IPS DF 4.7 (cell line): ENCODE measurements around the gene GPX3.

Experiments used
- DNase-seq: peaks from one replicate; pipeline ENCODE4 v3.0.0-alpha.2; 2013; ENCODE audit warnings: low spot score; ENCODE audit errors: extremely low read depth

GPX3 gene

GRCh38 chr5:151033217-151033934 is 13.0 kb downstream of the GPX3 start:
- no peak for DNase-seq

GRCh38 chr5:151034422-151035379 is 14.3 kb downstream of the GPX3 start:
- DNase-seq = no peak

GRCh38 chr5:151036556-151036955 is 16.2 kb downstream of the GPX3 start:
- no peak for DNase-seq

DNA sequence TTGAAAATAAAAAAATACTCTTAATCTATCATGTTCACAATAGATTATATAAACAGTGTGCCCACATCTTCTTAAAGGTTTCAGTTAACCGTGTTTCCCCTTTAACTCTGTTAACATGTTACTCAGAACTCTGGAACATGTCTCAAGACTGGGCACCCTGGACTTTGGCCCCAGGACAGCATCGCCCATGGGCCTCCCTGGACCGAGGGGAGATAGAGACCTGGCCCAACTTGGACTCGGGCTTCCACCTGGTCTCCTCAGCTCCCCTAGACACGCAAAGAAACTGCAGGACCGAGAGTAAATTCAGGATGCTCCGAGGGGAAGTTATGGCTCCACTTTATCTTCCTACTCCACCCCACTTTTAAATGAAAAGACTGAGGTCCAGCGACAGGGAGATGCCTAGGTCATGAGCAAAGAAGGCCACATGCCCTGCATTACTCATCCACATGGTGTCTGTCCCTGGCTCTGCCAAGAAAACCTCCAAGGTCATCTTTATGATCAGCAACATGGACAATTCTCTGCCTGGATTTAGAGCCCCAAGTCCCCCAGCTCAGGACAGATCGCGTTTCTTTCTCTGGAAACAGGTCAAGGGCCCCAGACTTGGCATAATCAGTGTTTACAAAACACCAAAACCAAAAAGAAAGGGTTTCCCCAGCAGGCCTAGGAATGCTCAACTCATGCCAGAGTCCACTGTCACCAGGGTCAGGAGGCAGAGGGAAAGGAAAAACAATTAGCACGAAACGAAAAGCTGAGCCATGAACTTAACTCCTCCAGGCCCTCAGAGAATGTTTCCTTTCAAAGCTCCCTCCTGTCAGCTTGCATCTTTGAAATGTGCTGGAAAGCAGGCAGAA is 17.4 kb downstream of the GPX3 start:
- DNase-seq = no peak

DNA sequence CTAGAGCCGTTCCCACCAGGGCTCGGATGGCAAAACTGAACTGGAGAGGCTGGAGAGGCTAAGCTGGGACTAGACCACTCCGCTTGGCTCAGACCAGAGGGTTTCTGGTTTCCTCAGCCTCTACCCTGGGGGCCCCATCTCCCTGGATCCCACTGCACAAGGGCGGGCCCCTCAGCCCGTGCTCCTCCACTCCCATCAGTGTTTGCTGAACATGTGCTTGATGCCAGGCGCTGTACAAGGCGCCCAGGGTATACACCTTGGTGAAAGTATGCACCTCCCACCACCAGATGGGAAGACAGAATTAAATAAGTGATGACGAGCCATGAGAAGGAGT is 18.0 kb downstream of the GPX3 start:
- no peak for DNase-seq

- DNase-seq = no peak
Measured at GRCh38 chr5:151038801-151039238, 18.4 kb downstream of the GPX3 start.

GRCh38 chr5:151039665-151040064 is 19.3 kb downstream of the GPX3 start:
- no peak for DNase-seq

DNA sequence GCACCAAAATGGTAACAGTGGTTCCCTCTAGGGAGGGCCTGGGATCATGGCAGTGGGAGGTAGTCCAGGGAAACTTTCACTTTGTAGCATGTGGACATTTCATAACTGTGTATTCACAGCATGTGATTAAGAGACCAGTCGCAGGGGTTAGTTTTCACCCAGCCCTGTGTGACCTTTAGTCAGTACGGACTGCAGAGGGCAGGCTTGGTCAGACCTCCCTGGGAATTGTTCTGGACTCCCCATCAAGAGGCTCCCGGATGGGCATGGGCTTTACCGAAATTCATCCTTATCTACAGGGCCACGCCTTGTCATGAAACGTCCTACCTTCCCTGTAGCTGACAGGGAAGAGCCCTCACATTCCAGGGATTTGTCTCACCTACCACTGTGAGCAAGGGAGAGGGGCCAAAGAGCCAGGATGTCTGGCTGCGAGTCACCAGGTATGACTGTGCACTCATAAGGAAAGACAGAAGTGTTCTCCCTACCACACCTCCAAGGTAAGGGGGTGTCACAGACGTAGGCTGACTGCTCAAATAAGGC is 19.9 kb downstream of the GPX3 start:
- DNase-seq = no peak

DNA sequence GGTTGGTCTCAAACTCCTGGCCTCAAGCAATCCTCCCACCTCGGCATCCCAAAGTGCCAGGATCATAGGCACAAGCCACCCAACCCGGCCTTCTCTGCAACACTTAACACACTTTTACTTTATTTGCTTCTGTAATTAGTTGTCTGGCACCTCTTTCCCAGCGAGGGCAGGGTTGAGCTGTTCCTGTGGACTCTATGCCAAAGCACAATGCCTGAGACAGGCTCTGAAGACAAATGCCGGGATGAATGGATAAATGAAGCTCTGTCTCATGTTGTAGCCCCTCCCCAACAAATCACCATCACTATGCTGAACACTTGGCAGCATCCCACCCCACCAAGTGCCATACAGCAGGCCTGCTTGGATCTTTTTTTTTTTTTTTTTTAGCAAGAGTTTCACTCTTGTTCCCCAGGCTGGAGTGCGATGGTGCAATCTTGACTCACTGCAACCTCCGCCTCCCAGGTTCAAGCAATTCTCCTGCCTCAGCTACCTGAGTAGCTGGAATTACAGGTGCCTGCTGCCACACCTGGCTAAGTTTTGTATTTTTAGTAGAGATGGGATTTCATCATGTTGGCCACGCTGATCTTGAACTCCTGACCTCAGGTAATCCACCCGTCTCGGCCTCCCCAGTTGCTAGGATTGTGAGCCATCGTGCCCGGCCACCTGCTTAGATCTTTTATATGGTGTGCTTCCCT is 21.3 kb downstream of the GPX3 start:
- no peak for DNase-seq

DNA sequence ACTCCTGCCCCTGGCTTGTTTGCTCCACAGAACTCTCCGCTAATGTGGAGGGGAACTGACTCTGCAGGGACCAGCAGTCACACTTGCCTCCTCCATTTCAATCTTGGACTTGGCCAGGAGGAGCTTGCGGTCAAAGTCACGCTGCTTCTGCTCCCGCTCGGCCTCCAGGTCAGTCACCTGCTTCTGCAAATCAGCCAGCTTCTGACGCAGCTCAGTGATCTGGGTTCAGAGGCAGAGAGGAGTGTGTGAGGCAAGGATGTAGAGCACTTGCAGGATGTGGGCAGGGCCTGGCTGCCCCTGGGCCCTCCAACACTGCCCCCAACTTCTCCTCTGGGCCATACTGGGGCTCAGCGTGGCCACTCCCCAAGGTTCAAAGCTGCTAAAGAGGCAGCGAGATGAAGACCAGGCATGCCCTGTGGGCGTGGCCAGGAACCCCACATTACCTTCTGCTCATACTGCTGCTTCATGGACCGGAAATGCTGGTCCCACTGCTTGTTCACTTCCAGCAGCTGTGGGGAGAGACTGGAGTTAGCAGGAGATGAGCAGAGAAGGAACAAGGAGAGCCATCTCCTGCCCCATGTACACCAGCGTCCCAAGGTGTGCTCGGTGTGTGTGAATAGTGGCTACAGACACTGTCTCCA is 22.2 kb downstream of the GPX3 start:
- no peak for DNase-seq

DNA sequence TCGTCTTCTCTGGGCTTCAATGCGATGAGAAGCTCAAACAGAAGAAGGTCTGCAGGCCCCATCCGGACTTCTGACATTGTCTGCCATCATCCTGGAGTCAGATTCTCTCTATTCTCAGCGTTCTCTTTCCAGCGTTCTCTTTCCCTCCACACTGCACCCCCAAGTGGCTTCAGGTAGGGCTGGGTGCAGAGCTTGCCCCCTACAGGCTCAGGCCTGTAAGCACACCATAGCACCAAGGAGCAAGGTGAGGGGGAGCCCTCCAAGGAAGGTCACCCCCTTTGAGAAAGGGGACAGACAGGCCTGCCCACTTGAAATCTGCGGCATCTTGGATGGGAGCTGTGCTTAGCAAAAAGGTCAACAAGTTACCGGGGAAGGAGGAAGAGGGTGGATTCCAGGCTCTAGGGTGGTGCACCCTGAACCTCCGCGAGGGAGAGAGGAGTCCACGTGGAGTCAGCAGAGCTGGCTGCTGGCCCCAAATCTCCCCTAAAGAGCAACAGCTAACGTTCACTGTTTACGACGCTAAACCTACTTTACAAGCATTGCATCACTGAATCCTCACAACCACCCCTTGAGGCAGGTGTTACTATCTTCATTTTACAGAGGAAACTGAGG is 27.5 kb downstream of the GPX3 start:
- DNase-seq = no peak

DNA sequence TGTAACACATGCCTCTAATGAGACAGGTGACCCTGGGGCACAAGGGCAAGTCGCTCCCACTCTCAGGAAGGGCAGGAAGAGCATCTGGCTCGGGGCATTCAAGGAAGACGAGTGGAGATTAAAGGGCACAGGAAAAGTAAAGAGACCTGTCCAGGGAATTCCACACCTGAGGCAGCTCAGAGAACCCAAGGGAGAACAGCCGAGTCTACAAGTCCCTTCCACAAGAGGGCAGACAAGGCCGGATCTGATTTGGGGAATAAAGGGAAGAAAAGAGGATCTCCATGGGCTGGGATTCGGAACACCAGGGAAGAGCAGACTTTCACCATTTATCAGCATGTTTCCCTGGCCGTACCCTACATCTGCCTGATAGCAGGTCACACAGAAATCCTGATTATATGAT is 28.1 kb downstream of the GPX3 start:
- DNase-seq = no peak

DNA sequence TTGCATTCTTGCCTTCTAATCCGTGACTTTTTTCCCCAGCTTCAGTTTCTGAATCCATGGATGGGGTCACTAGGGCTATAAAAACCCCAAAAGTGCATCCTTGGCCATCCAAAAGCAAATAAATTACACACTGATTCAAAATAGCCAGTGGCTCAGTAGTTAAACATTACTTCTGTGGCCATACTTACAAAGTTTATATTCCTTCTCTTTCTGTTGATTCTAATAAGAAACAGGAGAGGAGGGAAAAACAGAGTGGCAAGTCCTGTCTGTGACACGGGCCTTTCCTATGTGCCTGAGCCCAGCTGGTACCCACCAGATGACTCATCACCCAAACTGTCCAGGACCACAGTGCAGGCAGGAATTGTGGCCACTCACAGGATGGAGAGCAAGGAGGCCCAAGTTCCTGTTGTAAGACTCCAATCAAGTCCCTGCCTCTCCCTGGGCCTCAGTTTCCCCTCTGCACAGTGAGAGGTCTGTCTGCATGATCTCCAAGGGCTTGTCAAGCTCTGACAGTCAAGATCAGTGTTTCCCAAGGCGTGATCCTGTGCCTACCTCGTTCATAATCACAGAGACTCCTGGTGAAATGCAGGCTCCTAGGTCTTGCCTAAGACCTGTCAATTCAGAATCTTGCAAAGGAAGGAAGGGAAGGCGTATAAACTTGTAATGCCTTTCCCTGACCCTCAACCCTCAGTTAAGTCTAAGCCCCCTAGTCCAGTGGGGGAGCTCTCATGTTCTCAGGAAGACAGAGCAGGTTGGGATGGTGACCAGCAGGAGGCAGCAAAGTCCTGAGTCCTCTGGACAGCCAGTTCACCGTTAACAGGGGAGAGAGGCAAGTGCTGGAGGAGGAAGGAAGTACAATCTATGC is 30.9 kb downstream of the GPX3 start:
- peak; percentile 72 for DNase-seq

GRCh38 chr5:151051931-151052608 is 31.7 kb downstream of the GPX3 start:
- no peak for DNase-seq

GRCh38 chr5:151052836-151053235 is 32.4 kb downstream of the GPX3 start:
- DNase-seq = no peak

- no peak for DNase-seq
Measured at GRCh38 chr5:151053796-151054462, 33.5 kb downstream of the GPX3 start.

GRCh38 chr5:151054709-151055108 is 34.3 kb downstream of the GPX3 start:
- DNase-seq = no peak

DNA sequence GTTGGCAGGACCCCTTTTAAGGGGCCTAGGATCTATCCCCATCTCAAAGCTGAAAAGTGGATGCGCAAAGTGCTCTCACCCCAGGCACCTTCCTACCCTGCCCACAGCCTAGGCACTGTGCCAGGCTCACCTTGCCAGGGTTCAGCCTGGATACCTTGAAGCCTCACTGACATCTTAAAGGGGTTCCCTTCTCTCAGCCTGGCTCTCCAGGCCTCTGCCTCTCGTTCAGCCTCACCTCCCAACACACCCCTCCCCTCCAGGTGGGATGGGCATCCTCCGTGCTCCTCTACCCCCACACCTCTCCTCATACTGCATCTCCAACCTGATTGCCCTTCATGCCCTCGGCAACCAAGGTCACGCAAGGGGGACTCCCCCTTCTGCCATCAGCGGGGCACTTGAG is 34.9 kb downstream of the GPX3 start:
- no peak for DNase-seq
